K562 (cell line): Measurements from ENCODE around the gene PHACTR2. TPM values are rescaled to one million over a fixed set of nuclear protein-coding genes. Genes with fewer than 3 reads are reported as not detected.

ENCODE experiments used
- ARID3A ChIP-seq: IDR thresholded peaks from 2 replicates; pipeline ENCODE4 v1.6.1; 2012; ENCODE audit warnings: low read depth, low read length, improper control_type of control experiment, borderline replicate concordance
- BRD9 ChIP-seq: fragments of 450-650 bp; IDR thresholded peaks from 2 replicates; pipeline ENCODE4 v1.6.1; 2018; ENCODE audit warnings: low read depth; ENCODE audit not compliant: partially characterized antibody
- CBX2 ChIP-seq: fragments of 200-600 bp; sonication (generic); IDR thresholded peaks from one replicate; pipeline ENCODE4 v1.6.1; 2012; ENCODE audit warnings: mild to moderate bottlenecking, low read length, inconsistent platforms; ENCODE audit not compliant: insufficient read depth, poor library complexity, severe bottlenecking
- CHCHD3 ChIP-seq: fragments of 250-450 bp; sonication (Bioruptor Pico); IDR thresholded peaks from 2 replicates; pipeline ENCODE4 v2.1.2; 2022; ENCODE audit warnings: mild to moderate bottlenecking
- CUX1 ChIP-seq: fragments of 200-800 bp; sonication (Bioruptor generic); IDR thresholded peaks from 2 replicates; pipeline ENCODE4 v1.6.1; 2016; ENCODE audit warnings: missing genetic modification characterization, missing compliant biosample characterization
- ELF2 ChIP-seq: fragments of 250-450 bp; sonication (Bioruptor Pico); IDR thresholded peaks from 2 replicates; pipeline ENCODE4 v1.5.0; 2021; ENCODE audit warnings: mild to moderate bottlenecking
- EP400 ChIP-seq: fragments of 450-650 bp; IDR thresholded peaks from 2 replicates; pipeline ENCODE4 v1.6.1; 2017; ENCODE audit warnings: antibody characterized with exemption, mild to moderate bottlenecking, moderate library complexity
- FOXJ2 ChIP-seq: fragments of 200-800 bp; sonication (Bioruptor generic); IDR thresholded peaks from 2 replicates; pipeline ENCODE4 v1.6.1; 2016; ENCODE audit warnings: missing genetic modification characterization, missing compliant biosample characterization
- GATAD2B ChIP-seq: fragments of 450-650 bp; IDR thresholded peaks from 2 replicates; pipeline ENCODE4 v1.6.1; 2017; ENCODE audit warnings: mild to moderate bottlenecking, borderline replicate concordance
- HES1 ChIP-seq: fragments of 450-650 bp; IDR thresholded peaks from 2 replicates; pipeline ENCODE4 v1.6.1; 2016; ENCODE audit warnings: low read depth, mild to moderate bottlenecking, moderate library complexity
- HINFP ChIP-seq: fragments of 450-650 bp; conservative IDR thresholded peaks from 2 replicates; pipeline ENCODE4 v1.6.1; 2016; ENCODE audit warnings: missing genetic modification characterization, low read depth, mild to moderate bottlenecking, control low read depth, missing compliant biosample characterization
- MEF2D ChIP-seq: conservative IDR thresholded peaks from 2 replicates; pipeline ENCODE4 v1.6.1; 2016; ENCODE audit warnings: low read depth, missing genetic modification characterization, missing compliant biosample characterization
- NCOA2 ChIP-seq, 2 experiments: fragments of 450-650 bp; IDR thresholded peaks; 2 replicates each; pipeline ENCODE4 v1.6.1; 2018; ENCODE audit warnings: mild to moderate bottlenecking in 2 of 2, moderate library complexity in 1 of 2; ENCODE audit not compliant: partially characterized antibody in 2 of 2
- POLR2AphosphoS5 ChIP-seq: IDR thresholded peaks from 2 replicates; pipeline ENCODE4 v1.6.1; 2011; ENCODE audit warnings: mild to moderate bottlenecking, low read depth, low read length, moderate library complexity; ENCODE audit not compliant: control insufficient read depth, insufficient read depth
- RBM25 ChIP-seq: fragments of 200-400 bp; formaldehyde crosslinking; IDR thresholded peaks from 2 replicates; pipeline ENCODE4 v1.6.1; 2018; ENCODE audit warnings: low read length, low read depth, moderate library complexity; ENCODE audit not compliant: severe bottlenecking
- RCOR1 ChIP-seq, 2 experiments: IDR thresholded peaks; 2 replicates each; pipeline ENCODE4 v1.6.1; 2012; ENCODE audit warnings: low read depth in 2 of 2, low read length in 2 of 2, borderline replicate concordance in 1 of 2, improper control_type of control experiment in 1 of 2
- SMARCA4 ChIP-seq: fragments of 450-650 bp; IDR thresholded peaks from 2 replicates; pipeline ENCODE4 v1.6.1; 2016
- SOX6 ChIP-seq: fragments of 450-650 bp; IDR thresholded peaks from 2 replicates; pipeline ENCODE4 v1.6.1; 2014; ENCODE audit warnings: mild to moderate bottlenecking
- ZNF197 ChIP-seq: fragments of 200-800 bp; sonication (Bioruptor generic); IDR thresholded peaks from 2 replicates; pipeline ENCODE4 v1.6.1; 2016; ENCODE audit warnings: low read depth, missing genetic modification characterization, missing compliant biosample characterization
- ZNF239 ChIP-seq: fragments of 250-450 bp; sonication (Bioruptor Pico); IDR thresholded peaks from 2 replicates; pipeline ENCODE4 v1.4.0; 2020; ENCODE audit warnings: mild to moderate bottlenecking
- polyA plus RNA-seq, 8 experiments: library from polyadenylated mRNA; depleted of rRNA in 4 of 8; stranded (reverse) in 5 of 8; unstranded in 3 of 8; fragments of >200 nt; fragmentation: Nextera tagmentation in 2 of 8; fragmentation: Illumina TruSeq in 1 of 8; extraction: Ambion mirVana in 2 of 8; extraction: Trizol in 1 of 8; gene quantifications; 2 replicates each; pipeline versions ENCODE4 v1.2.1 to v1.2.3, GENCODE V29; 2011 to 2014; ENCODE audit warnings: inconsistent platforms in 1 of 8, missing spikeins in 1 of 8
- total RNA-seq, 7 experiments: library from RNA; depleted of rRNA in 6 of 7; stranded (reverse); fragments of >200 nt in 6 of 7; fragmentation: Illumina TruSeq in 2 of 7; extraction: Trizol in 2 of 7; gene quantifications; 2 replicates each; pipeline versions ENCODE4 v1.2.1 to v1.2.3, GENCODE V29; 2011 to 2021; ENCODE audit warnings: low replicate concordance in 1 of 7

PHACTR2 gene
- total and polyA plus RNA-seq, 9 of the 15 experiments (the other 6 are each of a cell fraction or from before 2014, with no cell fraction given), result 5.3 to 52.5 (median 22.9) TPM

GRCh38 chr6:143804835-143805239 lies 127.1 kb downstream of the PHACTR2 start (continued):
- no peak for TF ChIP-seq HINFP (tag)
- no peak for TF ChIP-seq ELF2
- peak; percentile 25 for TF ChIP-seq BRD9
- no peak for TF ChIP-seq RBM25
- TF ChIP-seq CHCHD3 (CRISPR knock-in tag), result no peak
- TF ChIP-seq SOX6, result peak; percentile 58
- peak; percentile 64; the same call in 1 of the 2 replicates for TF ChIP-seq POLR2AphosphoS5
- TF ChIP-seq EP400, result peak; percentile 20; the same call in 1 of the 2 replicates
- TF ChIP-seq SMARCA4, result peak; percentile 96
- TF ChIP-seq RCOR1 (IDR thresholded peaks at IDR 0.05; ENCODE audit: borderline replicate concordance in 1 of 2, low read depth in 2 of 2, low read length in 2 of 2), result peak in 1 of 2 experiments; percentile 92; a peak in 2 of 4 replicates
- no peak for TF ChIP-seq FOXJ2
- no peak for TF ChIP-seq GATAD2B
- peak in 1 of 2 experiments; percentile 54 for TF ChIP-seq NCOA2 (IDR thresholded peaks at IDR 0.05; ENCODE audit: partially characterized antibody in 2 of 2)
- no peak for TF ChIP-seq ZNF239 (CRISPR knock-in tag)
- TF ChIP-seq ARID3A, result peak; percentile 97; the same call in 1 of the 2 replicates
- no peak for TF ChIP-seq ZNF197 (CRISPR knock-in tag)
- TF ChIP-seq MEF2D (tag), result 0 out of 2 replicates have a peak, but pooled peaks have one; percentile 52
- peak; percentile 56; the same call in 1 of the 2 replicates for TF ChIP-seq HES1
- no peak for TF ChIP-seq CBX2
- TF ChIP-seq CUX1 (CRISPR knock-in tag), result peak; percentile 13
